Colonic mucosa (tissue), 4 donors: ENCODE results near the gene NKX2-8. TPM values are rescaled to one million over a fixed set of nuclear protein-coding genes. Genes with fewer than 3 reads are reported as not detected.

Experiments used
- DNase-seq: peaks from one replicate; pipeline ENCODE4 v3.0.0-alpha.2; 2020
- H3K27ac ChIP-seq: fragments of 200-600 bp; one replicate; pipeline ENCODE4 v1.8.0; 2021
- H3K27me3 ChIP-seq: fragments of 200-600 bp; one replicate; pipeline ENCODE4 v1.8.0; 2021
- H3K36me3 ChIP-seq: fragments of 200-600 bp; one replicate; pipeline ENCODE4 v1.8.0; 2021
- H3K4me1 ChIP-seq: fragments of 200-600 bp; one replicate; pipeline ENCODE4 v1.8.0; 2021; ENCODE audit warnings: mild to moderate bottlenecking
- H3K4me3 ChIP-seq: fragments of 200-600 bp; one replicate; pipeline ENCODE4 v1.8.0; 2021
- H3K9ac ChIP-seq, 2 donors: one replicate each; pipeline ENCODE4 v1.7.0; 2013; ENCODE audit warnings: control low read depth in 2 of 2, low read depth in 2 of 2, low read length in 2 of 2
- H3K9me3 ChIP-seq: fragments of 200-600 bp; one replicate; pipeline ENCODE4 v1.8.0; 2021
- intact Hi-C: fragments of 100-400 bp; cut with DNase I; formaldehyde crosslinking; loops from one replicate; pipeline ENCODE4 v1.14.1; 2022
- total RNA-seq, 2 donors: library from RNA; stranded (reverse); fragmentation: NEBNext Ultra II Directional in 1 of 2; extraction: Animal tissue kit (Norgen Biotek cat#: 25700) in 1 of 2; gene quantifications; one replicate each; pipeline ENCODE4 v1.2.1, GENCODE V29; 2021
- TF ChIP-seq, protein P1 (sequence below): fragments of 200-600 bp; IDR thresholded peaks from one replicate; pipeline ENCODE4 v1.8.0; 2022; ENCODE audit warnings: antibody characterized with exemption, mild to moderate bottlenecking
- donor health status: healthy.
- donor health status: DM: no; HTN: no; CAD: no.
- donor health status: DM: no; HTN: no; CAD: no.

Gene NKX2-8
- total RNA-seq, 2 donors from 2014 or later, result not detected

DNA sequence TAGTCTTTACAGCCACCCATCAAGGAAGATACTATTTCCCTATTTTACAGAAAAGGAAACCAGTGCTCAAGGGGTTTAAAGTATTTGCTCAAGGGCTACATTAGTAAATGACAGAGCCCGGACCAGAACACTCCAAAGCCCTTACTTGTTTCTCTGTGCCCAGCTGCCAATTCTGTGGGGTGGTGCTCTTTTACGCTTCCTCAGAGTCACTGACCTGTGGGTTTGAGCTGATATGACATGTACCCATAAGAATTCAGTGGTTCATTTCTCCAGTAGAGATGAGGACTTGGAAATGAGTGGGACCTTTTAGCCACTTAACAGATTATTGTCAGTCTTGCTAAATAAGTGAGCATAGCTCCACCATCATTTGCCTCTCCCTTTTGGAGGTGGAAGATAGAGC, 37.4 kb upstream of the NKX2-8 start:
- DNase-seq, result no peak
- no peak overlapping the region for H3K27ac ChIP-seq
- no peaks in the 10 kb centered on the region for H3K36me3 ChIP-seq
- no peak overlapping the region for H3K4me3 ChIP-seq
- H3K9me3 ChIP-seq, result no peaks in the 10 kb centered on the region
- H3K9ac ChIP-seq, result no peak overlapping the region
- intact Hi-C loops, result no loop called here
- TF ChIP-seq, protein P1, sequence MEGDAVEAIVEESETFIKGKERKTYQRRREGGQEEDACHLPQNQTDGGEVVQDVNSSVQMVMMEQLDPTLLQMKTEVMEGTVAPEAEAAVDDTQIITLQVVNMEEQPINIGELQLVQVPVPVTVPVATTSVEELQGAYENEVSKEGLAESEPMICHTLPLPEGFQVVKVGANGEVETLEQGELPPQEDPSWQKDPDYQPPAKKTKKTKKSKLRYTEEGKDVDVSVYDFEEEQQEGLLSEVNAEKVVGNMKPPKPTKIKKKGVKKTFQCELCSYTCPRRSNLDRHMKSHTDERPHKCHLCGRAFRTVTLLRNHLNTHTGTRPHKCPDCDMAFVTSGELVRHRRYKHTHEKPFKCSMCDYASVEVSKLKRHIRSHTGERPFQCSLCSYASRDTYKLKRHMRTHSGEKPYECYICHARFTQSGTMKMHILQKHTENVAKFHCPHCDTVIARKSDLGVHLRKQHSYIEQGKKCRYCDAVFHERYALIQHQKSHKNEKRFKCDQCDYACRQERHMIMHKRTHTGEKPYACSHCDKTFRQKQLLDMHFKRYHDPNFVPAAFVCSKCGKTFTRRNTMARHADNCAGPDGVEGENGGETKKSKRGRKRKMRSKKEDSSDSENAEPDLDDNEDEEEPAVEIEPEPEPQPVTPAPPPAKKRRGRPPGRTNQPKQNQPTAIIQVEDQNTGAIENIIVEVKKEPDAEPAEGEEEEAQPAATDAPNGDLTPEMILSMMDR, result no peak
- no peaks in the 10 kb centered on the region for H3K4me1 ChIP-seq
- no peaks in the 10 kb centered on the region for H3K27me3 ChIP-seq

DNA sequence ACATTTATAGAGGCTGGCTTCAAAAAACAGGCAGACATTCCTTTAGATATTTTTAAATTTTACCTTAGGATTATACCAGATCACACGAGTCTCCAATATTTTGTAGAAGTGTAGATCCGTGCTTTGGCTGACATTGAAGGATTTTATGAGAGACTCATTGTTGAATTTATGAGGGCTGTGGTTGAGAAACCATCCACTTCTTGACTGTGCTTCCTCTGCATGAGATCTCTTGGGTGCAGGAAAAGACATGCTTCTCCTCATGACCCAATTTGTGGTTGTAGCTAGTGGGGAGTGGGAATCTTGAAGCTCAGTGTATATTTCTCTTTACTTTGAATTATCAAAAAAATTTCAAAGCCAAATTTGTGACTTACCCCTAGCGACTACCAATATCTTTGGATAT, 36.7 kb upstream of the NKX2-8 start:
- Histone ChIP-seq H3K9me3 (no peaks in the 10 kb centered on the region), H3K27me3 (no peaks in the 10 kb centered on the region), H3K36me3 (no peaks in the 10 kb centered on the region), H3K27ac (no peak overlapping the region), H3K4me3 (no peak overlapping the region), H3K9ac (no peak overlapping the region), H3K4me1 (no peaks in the 10 kb centered on the region)
- TF ChIP-seq, protein P1, result no peak
- intact Hi-C loops, result no loop called here
- DNase-seq, result no peak

DNA sequence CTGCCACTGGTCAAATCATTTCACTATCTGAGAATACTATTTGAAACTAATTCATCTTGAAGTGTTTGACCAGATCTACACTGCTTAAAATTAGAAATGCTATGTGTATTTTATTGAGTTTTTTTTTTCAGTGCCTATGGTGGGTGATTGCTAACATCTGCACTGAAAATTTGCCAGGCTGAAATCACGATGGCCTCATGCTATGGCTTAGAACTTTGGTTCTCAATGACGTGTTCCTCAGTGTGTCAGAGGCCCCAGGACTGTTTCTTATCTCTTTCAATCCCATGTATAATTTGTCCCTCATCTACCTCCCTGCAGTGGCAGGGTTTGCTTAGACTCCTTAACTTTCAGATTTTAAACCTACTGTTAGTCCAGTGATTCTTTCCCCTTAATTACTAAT, 36.2 kb upstream of the NKX2-8 start:
- TF ChIP-seq, protein P1, result no peak
- H3K4me3 ChIP-seq, result no peak overlapping the region
- H3K9ac ChIP-seq, result no peak overlapping the region
- no peaks in the 10 kb centered on the region for H3K9me3 ChIP-seq
- DNase-seq, result no peak
- intact Hi-C loops, result no loop called here
- no peaks in the 10 kb centered on the region for H3K36me3 ChIP-seq
- no peaks in the 10 kb centered on the region for H3K27me3 ChIP-seq
- H3K4me1 ChIP-seq, result no peaks in the 10 kb centered on the region
- H3K27ac ChIP-seq, result no peak overlapping the region

DNA sequence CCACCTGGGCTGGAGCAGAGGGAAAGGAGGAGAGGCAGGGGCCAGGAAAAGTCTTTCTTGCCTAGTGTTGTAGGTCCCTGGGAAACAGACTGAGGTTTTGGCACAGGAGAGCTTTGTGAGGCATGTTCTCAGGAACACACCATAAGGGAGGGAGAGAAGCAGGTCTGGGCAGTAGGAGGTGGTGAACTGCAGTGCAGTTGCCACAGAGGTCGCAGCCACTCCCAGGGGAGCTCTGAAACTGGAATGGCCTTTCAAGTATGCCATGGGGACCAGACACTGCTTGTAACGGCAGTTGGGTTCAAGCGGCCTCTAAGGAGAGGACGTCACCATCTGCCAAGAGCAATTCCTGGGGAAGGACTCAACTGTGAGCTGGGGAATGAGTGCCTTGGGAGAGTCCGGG, 35.4 kb upstream of the NKX2-8 start:
- Histone ChIP-seq H3K4me3 (no peak overlapping the region), H3K27me3 (no peaks in the 10 kb centered on the region), H3K27ac (no peak overlapping the region), H3K9me3 (no peaks in the 10 kb centered on the region), H3K4me1 (no peaks in the 10 kb centered on the region), H3K36me3 (no peaks in the 10 kb centered on the region), H3K9ac (no peak overlapping the region)
- intact Hi-C loops, result no loop called here
- TF ChIP-seq, protein P1, result no peak
- DNase-seq, result no peak

DNA sequence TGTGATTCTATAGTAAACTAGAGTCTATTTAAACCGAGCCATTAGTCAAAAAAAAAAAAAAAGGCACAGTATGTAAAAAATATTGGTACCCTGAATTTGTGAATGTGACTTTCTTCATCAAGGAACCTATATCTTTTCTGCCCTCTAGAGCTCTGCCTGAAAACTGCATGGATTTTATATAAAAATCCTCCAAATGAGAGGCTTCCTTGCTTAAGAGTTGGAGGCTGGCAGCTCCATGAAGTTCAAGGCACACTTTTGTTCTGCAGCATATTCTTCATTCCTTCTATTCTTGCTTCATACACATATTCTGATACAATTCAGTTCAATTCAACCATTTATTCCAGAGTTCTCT, 23.1 kb upstream of the NKX2-8 start:
- Histone ChIP-seq H3K9ac (no peak overlapping the region), H3K4me3 (no peak overlapping the region), H3K27ac (no peak overlapping the region), H3K9me3 (no peaks in the 10 kb centered on the region), H3K36me3 (no peaks in the 10 kb centered on the region), H3K27me3 (no peaks in the 10 kb centered on the region), H3K4me1 (no peaks in the 10 kb centered on the region)
- no peak for DNase-seq
- intact Hi-C loops, result loop anchor here (5.0 kb wide), 1 partner anchor 53 kb away; no protein-coding TSS in a partner anchor
- TF ChIP-seq, protein P1, result no peak
